Lower leg skin (tissue), 3 donors: ENCODE results near the gene DFFA.

Experiments
- POLR2A ChIP-seq, 2 donors: fragments of 450-650 bp; IDR thresholded peaks; one replicate each; pipeline ENCODE4 v1.6.1; 2016 to 2017; ENCODE audit warnings: antibody characterized with exemption in 2 of 2, mild to moderate bottlenecking in 1 of 2, moderate library complexity in 1 of 2
- TF ChIP-seq, protein P1 (sequence below), 3 donors: fragments of 450-650 bp; IDR thresholded peaks; one replicate each; pipeline ENCODE4 v1.5.1; 2016; ENCODE audit warnings: antibody characterized with exemption in 3 of 3, mild to moderate bottlenecking in 3 of 3, moderate library complexity in 2 of 3

DNA sequence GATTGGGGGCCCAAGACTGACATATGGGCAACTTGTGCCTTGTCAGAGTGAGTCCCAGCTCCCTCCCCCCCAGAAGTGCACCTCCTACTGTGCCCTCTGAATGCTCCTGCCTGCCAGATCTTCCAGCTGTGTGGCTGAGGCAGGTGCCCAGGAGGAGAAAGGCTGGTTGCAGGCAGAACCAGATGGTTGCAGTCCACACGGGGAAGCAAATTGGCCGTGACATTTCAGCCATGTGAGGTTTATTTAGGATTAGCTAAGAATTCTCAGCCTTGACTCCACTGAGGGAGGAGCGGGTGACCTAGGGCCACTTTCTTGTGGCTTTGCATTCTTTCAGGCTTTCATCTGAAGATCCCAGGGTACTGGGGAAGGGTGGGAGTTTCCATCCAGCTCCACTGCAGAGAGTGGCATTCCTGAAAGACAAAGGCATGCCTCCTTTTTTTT lies 36.2 kb upstream of the DFFA start:
- TF ChIP-seq, protein P1, sequence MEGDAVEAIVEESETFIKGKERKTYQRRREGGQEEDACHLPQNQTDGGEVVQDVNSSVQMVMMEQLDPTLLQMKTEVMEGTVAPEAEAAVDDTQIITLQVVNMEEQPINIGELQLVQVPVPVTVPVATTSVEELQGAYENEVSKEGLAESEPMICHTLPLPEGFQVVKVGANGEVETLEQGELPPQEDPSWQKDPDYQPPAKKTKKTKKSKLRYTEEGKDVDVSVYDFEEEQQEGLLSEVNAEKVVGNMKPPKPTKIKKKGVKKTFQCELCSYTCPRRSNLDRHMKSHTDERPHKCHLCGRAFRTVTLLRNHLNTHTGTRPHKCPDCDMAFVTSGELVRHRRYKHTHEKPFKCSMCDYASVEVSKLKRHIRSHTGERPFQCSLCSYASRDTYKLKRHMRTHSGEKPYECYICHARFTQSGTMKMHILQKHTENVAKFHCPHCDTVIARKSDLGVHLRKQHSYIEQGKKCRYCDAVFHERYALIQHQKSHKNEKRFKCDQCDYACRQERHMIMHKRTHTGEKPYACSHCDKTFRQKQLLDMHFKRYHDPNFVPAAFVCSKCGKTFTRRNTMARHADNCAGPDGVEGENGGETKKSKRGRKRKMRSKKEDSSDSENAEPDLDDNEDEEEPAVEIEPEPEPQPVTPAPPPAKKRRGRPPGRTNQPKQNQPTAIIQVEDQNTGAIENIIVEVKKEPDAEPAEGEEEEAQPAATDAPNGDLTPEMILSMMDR (IDR thresholded peaks at IDR 0.05) = no peak
- TF ChIP-seq POLR2A (IDR thresholded peaks at IDR 0.05) = no peak
